C4-2B (cell line): ENCODE measurements around the gene SH3GLB1.
"Not testable (repeated sequence)": the region's sequence is repeated elsewhere in the genome, so short reads cannot be mapped to it uniquely, and the experiment has no call there.

ENCODE experiments used
- CTCF ChIP-seq: fragments of 450-650 bp; conservative IDR thresholded peaks from 2 replicates; pipeline ENCODE4 v1.5.1; 2017; ENCODE audit warnings: mild to moderate bottlenecking
- ZFX ChIP-seq: fragments of 450-650 bp; IDR thresholded peaks from 2 replicates; pipeline ENCODE4 v1.6.1; 2017

- TF ChIP-seq ZFX, CTCF: not testable (repeated sequence)
Observed at GRCh38 chr1:86658381-86658780, 46.0 kb upstream of the SH3GLB1 start.
